Measurements from ENCODE around the gene HIBCH.
"Not testable (repeated sequence)": the region's sequence is repeated elsewhere in the genome, so short reads cannot be mapped to it uniquely, and the experiment has no call there.

HIBCH gene

GRCh38 chr2:190255676-190256075 lies 64.0 kb downstream of the HIBCH start:
- in situ Hi-C loops (cut with MboI; ENCODE audit: low sequenced_read_pairs), result no loop called here

- in situ Hi-C loops (cut with MboI; ENCODE audit: low sequenced_read_pairs), result no loop called here
Observed at GRCh38 chr2:190254063-190254850, 65.4 kb downstream of the HIBCH start.

GRCh38 chr2:190250421-190250820 lies 69.2 kb downstream of the HIBCH start:
- in situ Hi-C loops (cut with MboI; ENCODE audit: low sequenced_read_pairs), result no loop called here

- in situ Hi-C loops (cut with MboI; ENCODE audit: low sequenced_read_pairs), result no loop called here
Observed at GRCh38 chr2:190235551-190236075, 84.0 kb downstream of the HIBCH start.

GRCh38 chr2:190235101-190235500 lies 84.5 kb downstream of the HIBCH start:
- in situ Hi-C loops (cut with MboI; ENCODE audit: low sequenced_read_pairs), result no loop called here

GRCh38 chr2:190223989-190224388 lies 95.6 kb downstream of the HIBCH start:
- in situ Hi-C loops (cut with MboI; ENCODE audit: low sequenced_read_pairs), result not testable (repeated sequence)

GRCh38 chr2:190222745-190223144 lies 96.9 kb downstream of the HIBCH start:
- in situ Hi-C loops (cut with MboI; ENCODE audit: low sequenced_read_pairs), result not testable (repeated sequence)

GRCh38 chr2:190221429-190221828 lies 98.2 kb downstream of the HIBCH start:
- in situ Hi-C loops (cut with MboI; ENCODE audit: low sequenced_read_pairs), result no loop called here

- in situ Hi-C loops (cut with MboI; ENCODE audit: low sequenced_read_pairs), result no loop called here
Observed at GRCh38 chr2:190219186-190219585, 100.4 kb downstream of the HIBCH start.

- in situ Hi-C loops (cut with MboI; ENCODE audit: low sequenced_read_pairs), result no loop called here
Observed at GRCh38 chr2:190217616-190218015, 102.0 kb downstream of the HIBCH start.

GRCh38 chr2:190216829-190217228 lies 102.8 kb downstream of the HIBCH start:
- in situ Hi-C loops (cut with MboI; ENCODE audit: low sequenced_read_pairs), result no loop called here

GRCh38 chr2:190215620-190216019 lies 104.0 kb downstream of the HIBCH start:
- in situ Hi-C loops (cut with MboI; ENCODE audit: low sequenced_read_pairs), result no loop called here

GRCh38 chr2:190214426-190215194 lies 105.0 kb downstream of the HIBCH start:
- in situ Hi-C loops (cut with MboI; ENCODE audit: low sequenced_read_pairs), result no loop called here

- in situ Hi-C loops (cut with MboI; ENCODE audit: low sequenced_read_pairs), result no loop called here
Observed at GRCh38 chr2:190213441-190214335, 105.9 kb downstream of the HIBCH start.

GRCh38 chr2:190210471-190210870 lies 109.2 kb downstream of the HIBCH start:
- in situ Hi-C loops (cut with MboI; ENCODE audit: low sequenced_read_pairs), result no loop called here

GRCh38 chr2:190209559-190209958 lies 110.1 kb downstream of the HIBCH start:
- in situ Hi-C loops (cut with MboI; ENCODE audit: low sequenced_read_pairs), result no loop called here

GRCh38 chr2:190207930-190208329 lies 111.7 kb downstream of the HIBCH start:
- in situ Hi-C loops (cut with MboI; ENCODE audit: low sequenced_read_pairs), result no loop called here

- in situ Hi-C loops (cut with MboI; ENCODE audit: low sequenced_read_pairs), result no loop called here
Observed at GRCh38 chr2:190205657-190206056, 114.0 kb downstream of the HIBCH start.

- in situ Hi-C loops (cut with MboI; ENCODE audit: low sequenced_read_pairs), result no loop called here
Observed at GRCh38 chr2:190202604-190203003, 117.0 kb downstream of the HIBCH start.

- in situ Hi-C loops (cut with MboI; ENCODE audit: low sequenced_read_pairs), result no loop called here
Observed at GRCh38 chr2:190202018-190202417, 117.6 kb downstream of the HIBCH start.

- in situ Hi-C loops (cut with MboI; ENCODE audit: low sequenced_read_pairs), result no loop called here
Observed at GRCh38 chr2:190200603-190201002, 119.0 kb downstream of the HIBCH start.
